CD4-positive, alpha-beta T cell treated with Interleukin-10 for 1 hour (primary cell): ENCODE results near the gene LANCL1.
A peak's percentile ranks its signal among the peaks of the same experiment; 100 is the strongest.

Source experiments
- DNase-seq: peaks from one replicate; pipeline ENCODE4 v3.0.0-alpha.2; 2020

LANCL1 gene

GRCh38 chr2:210476194-210477128, at the start of gene LANCL1:
LANCL1 (minus strand) TSS chr2:210476759; CDS start chr2:210476396, 363 bp downstream.
- peak; percentile 88 for DNase-seq

- no peak for DNase-seq
These were observed 48.0 kb upstream of the LANCL1 start for GRCh38 chr2:210524533-210524932.

DNA sequence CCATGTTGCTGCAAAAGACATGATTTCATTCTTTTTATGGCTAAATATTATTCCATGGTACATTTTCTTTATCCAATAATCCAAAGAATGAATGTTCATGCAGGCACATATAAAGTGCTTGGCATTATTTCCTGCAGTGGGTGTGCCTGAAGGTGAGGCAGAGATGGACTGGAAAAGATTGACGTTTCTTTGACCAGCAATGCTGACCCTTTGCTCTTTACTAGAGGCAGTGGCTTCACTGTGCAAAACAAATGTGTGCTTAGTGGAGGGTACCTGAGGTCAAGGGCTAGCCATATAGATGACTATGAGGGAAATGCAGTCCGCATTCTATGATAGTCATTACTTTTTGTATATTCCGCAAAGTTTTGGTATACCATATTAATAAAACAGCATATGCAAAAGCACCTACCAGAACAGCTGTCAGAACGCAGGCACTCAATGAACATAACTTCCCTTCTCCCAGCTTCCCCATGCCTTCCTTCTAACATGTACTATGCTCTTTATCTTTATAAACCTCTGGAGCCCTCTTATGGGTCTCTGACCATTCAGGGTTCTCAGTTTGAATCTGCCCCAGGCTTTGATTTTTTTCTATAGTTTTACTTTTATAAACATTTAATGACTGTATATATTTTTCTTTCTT, 47.2 kb upstream of the LANCL1 start:
- DNase-seq: no peak

DNA sequence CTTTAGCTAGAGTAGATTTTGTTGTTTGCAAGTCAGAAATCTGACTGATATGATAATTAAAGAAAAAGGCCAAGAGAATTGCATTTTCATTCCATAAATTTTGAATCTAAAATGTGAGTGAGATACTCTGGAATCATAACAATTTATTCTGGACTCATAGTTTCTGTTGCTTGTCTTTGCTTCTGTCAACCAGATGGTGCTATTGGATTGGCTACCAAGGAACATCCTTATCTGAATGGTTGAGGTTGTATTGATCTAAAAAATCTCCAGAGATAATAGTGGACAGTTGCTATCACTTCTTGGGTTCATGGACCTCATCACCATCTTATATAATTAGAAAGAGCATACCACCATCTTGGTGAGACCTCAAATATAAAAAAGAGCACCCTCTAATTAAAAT, 45.8 kb upstream of the LANCL1 start:
- DNase-seq: no peak

GRCh38 chr2:210519594-210519993, 43.0 kb upstream of the LANCL1 start:
- no peak for DNase-seq

- no peak for DNase-seq
These were observed 40.7 kb upstream of the LANCL1 start for GRCh38 chr2:210517264-210517663.

DNA sequence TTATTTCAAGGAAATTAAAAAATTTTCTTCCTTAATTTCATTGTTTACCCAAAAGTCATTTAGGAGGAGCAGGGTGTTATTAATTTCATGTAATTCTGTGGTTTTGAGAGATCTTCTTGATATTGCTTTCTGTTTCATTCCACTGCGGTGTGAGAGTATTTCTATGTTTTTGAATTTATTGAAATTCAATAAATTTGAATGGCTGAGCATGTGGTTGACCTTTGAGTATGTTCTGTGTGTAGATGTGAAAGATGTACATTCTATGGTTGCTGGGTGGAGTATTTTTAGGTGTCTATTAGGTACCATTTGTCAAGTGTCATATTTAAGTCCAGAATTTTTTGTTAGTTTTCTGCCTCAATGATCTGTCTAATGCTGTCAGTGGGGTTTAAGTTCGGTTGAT, 39.4 kb upstream of the LANCL1 start:
- DNase-seq: no peak

- DNase-seq: no peak
These were observed 27.2 kb upstream of the LANCL1 start for GRCh38 chr2:210503725-210504191.

GRCh38 chr2:210503001-210503623, 26.6 kb upstream of the LANCL1 start:
- peak; percentile 27 for DNase-seq

DNA sequence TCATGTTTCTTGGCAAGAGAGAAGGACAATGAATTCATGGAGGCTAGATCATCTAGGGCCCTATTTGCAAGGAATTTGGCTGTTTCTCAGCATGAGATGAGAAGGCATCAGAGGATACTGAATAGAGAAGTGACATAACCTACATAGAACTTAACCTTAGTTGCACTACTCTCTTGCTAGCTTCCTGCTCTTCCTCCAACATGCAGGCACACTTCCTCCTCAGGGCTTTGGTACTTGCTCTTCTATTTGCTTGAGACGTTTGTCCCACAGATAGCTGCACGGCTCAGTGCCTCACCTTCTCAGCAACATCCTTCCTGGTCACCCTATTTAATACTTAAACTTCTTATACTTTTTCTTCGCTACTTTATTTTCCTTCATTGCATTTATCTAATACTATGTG, 20.0 kb upstream of the LANCL1 start:
- no peak for DNase-seq

GRCh38 chr2:210493528-210493927, 17.0 kb upstream of the LANCL1 start:
- no peak for DNase-seq

GRCh38 chr2:210481601-210482175, 5.1 kb upstream of the LANCL1 start:
- DNase-seq: no peak

GRCh38 chr2:210480764-210481163, 4.2 kb upstream of the LANCL1 start:
- no peak for DNase-seq

DNA sequence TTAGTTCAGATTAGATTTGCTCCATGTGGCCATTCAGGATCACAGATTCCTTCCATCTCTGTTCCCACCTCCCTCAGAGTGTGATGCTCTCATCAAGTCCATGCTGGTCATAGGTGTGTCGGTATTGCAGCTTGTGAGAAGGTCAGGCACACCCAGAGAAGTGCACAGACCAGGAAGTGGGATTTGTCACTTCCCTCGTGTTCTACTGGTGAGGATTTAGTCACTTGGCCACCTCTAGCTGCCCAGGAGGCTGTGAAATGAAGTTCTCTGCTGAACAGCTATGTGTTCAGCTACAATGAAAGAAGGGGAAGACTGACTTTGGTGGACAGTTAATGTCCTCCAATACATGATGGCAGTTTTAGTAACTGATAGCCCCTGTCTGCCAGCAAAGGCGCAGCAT, 3.5 kb upstream of the LANCL1 start:
- DNase-seq: no peak

DNA sequence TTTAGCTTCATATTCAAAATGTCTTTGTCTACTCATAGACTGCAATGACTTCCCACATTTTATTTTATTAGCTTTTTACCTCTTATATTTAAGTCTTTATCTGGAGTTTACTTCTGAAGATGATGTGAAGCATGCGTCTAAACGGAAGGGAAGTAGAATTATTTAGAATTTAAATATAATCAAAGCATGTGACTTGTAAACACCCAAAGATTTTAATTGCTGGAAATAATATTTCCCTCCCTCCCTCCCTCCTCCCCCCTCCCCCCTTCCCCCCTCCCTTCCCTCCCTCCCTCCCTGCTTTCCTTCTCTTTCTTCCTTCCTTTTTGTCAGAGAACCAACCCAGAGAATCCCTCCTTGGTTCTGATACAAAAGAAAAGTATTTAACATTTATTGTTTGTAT, 2.1 kb upstream of the LANCL1 start:
- DNase-seq: no peak

DNA sequence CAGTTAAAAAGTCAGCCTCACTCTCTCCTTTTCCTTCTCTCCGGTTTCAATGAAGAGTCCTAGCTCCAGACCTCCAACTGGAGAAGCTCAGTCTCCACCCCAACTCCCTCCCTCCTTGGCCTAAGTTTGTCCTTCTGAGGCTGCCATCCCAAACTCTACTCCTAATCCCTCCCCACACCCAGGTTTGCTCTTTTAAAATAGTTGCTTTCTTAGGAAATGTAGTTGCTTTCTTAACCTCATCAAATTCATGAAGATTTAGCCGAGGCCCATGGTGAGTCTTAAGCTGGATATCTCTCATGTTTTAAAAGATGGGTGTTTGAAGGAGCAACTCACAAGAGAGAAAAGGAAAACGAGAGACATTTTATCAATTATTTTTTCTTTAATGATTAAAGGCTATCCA, 937 bp upstream of the LANCL1 start:
- peak; percentile 22 for DNase-seq

- DNase-seq: no peak
These were observed 853 bp downstream of the LANCL1 start for GRCh38 chr2:210475706-210476105.

- no peak for DNase-seq
These were observed 1.8 kb downstream of the LANCL1 start for GRCh38 chr2:210474776-210475175.

- DNase-seq: no peak
These were observed 15.2 kb downstream of the LANCL1 start for GRCh38 chr2:210461401-210461800.

GRCh38 chr2:210460322-210461227, 16.0 kb downstream of the LANCL1 start:
- DNase-seq: no peak

GRCh38 chr2:210459880-210460279, 16.7 kb downstream of the LANCL1 start:
- no peak for DNase-seq

- no peak for DNase-seq
These were observed 17.2 kb downstream of the LANCL1 start for GRCh38 chr2:210459407-210459806.
